T-helper 1 cell treated with Interleukin-12 subunit alpha and Interleukin-12 subunit beta and Interleukin-4 antibody, amounts not matched to agents 30 μg/mL and 1 μg/mL, for 36 hours (primary cell): ENCODE results near the gene CPLANE1.
A peak's percentile ranks its signal among the peaks of the same experiment; 100 is the strongest.
"Not testable (repeated sequence)": the region's sequence is repeated elsewhere in the genome, so short reads cannot be mapped to it uniquely, and the experiment has no call there.

Experiments used
- H3K27ac Mint-ChIP-seq: one replicate; pipeline ENCODE4 v1.8.0; 2021; ENCODE audit warnings: mild to moderate bottlenecking, mixed read lengths
- H3K27me3 Mint-ChIP-seq: one replicate; pipeline ENCODE4 v1.8.0; 2021; ENCODE audit warnings: low read depth, mixed read lengths
- H3K36me3 Mint-ChIP-seq: one replicate; pipeline ENCODE4 v1.8.0; 2021; ENCODE audit warnings: low read depth, mixed read lengths
- H3K4me1 Mint-ChIP-seq: one replicate; pipeline ENCODE4 v1.8.0; 2021; ENCODE audit warnings: low read depth, mixed read lengths
- H3K4me3 Mint-ChIP-seq: one replicate; pipeline ENCODE4 v1.8.0; 2021; ENCODE audit warnings: mild to moderate bottlenecking, moderate library complexity, mixed read lengths
- H3K9me3 Mint-ChIP-seq: one replicate; pipeline ENCODE4 v1.8.0; 2021; ENCODE audit warnings: mixed read lengths

Gene CPLANE1

DNA sequence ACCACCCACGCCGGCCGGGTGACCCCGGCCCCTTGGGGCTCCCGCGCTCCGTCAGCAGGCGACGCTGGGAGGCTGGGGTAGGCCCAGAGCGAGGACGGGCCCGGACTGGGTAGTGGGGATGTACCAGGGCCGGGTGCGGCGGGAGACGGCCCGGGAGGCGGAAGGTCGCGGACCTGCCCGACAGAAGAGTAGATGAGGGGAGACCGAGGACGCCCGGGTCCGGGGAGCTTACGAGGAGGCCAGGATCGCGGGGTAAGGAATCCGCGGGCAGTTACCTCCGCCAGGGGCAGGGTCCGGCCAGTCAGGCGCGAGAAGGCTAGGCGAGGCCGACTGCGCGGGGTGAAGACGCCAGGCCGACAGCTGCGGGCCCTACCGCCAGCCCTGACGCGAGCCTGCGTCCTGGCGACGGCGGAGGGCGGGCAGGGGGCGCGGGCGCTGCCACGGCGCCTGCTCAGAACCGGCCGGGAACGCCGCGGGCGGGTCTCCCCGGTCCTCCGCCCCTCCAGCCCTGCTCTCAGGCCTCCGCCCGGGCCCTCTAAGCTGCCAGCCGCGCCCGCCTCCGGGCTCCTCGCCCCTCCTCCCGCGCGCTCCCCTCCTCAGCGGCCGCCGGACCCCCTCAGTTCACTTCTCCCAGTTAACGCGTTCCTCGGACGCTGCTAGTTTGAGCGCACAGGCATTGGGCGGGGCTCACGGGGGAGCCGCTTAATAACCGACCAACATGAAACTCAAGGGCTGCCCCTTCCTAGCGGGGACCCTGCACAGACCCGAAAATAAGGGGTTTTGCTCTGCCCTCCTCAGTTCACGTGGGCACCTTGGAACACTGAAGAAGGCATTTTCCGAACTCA lies at the start of gene CPLANE1:
CPLANE1 (minus strand) TSS at position 407 of the 845 bp plus-strand sequence. CDS start 1,678 bp downstream, outside the sequence.
- peaks cover 7% of the 10 kb centered on the region for H3K4me1 Mint-ChIP-seq
- no peaks in the 10 kb centered on the region for H3K36me3 Mint-ChIP-seq
- peak within 1 kb of the TSS; percentile 86 for H3K4me3 Mint-ChIP-seq
- H3K27me3 Mint-ChIP-seq, result no peaks in the 10 kb centered on the region
- peak within 1 kb of the TSS; percentile 73 for H3K27ac Mint-ChIP-seq
- H3K9me3 Mint-ChIP-seq, result peaks cover under 1% of the 10 kb centered on the region

DNA sequence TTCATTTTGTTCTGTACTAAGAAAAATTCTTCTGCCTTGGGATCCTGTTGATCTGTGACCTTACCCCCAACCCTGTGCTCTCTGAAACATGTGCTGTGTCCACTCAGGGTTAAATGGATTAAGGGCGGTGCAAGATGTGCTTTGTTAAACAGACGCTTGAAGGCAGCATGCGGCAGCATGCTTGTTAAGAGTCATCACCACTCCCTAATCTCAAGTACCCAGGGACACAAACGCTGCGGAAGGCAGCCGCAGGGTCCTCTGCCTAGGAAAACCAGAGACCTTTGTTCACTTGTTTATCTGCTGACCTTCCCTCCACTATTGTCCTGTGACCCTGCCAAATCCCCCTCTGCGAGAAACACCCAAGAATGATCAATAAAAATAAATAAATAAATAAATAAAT lies 47.1 kb upstream of the CPLANE1 start:
- H3K27ac Mint-ChIP-seq, H3K4me3 Mint-ChIP-seq, H3K4me1 Mint-ChIP-seq, H3K9me3 Mint-ChIP-seq, H3K27me3 Mint-ChIP-seq: not testable (repeated sequence)
- peaks cover 34% of the 10 kb centered on the region for H3K36me3 Mint-ChIP-seq

DNA sequence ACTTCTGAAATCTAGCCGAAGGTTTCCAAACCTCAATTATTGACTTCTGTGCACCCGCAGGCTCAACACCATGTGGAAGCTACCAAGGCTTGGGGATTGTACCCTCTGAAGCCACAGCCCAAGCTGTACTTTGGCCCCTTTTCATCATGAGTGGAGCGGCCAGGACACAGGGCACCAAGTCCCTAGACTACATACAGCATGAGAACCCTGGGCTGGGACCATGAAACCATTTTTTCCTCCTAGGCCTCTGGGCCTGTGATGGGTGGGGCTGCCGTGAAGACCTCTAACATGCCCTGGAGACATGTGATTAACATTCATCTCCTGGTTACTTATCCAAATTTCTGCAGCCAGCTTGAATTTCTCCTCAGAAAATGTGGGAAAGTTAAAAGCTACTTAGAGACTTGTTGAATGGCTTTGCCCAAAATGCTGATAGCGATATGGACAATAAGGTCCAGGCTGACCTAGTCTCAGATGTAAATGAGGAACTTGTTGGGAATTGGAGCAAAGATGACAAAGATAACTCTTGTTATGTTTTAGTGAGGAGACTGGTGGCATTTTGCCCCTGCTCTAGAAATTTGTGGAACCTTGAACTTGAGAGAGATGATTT lies 34.1 kb upstream of the CPLANE1 start:
- Mint-ChIP-seq H3K36me3 (peaks cover 11% of the 10 kb centered on the region), H3K27ac (no peak overlapping the region), H3K4me1 (no peaks in the 10 kb centered on the region), H3K27me3 (no peaks in the 10 kb centered on the region), H3K9me3 (peaks cover 36% of the 10 kb centered on the region), H3K4me3 (no peak overlapping the region)

GRCh38 chr5:37275511-37275910 lies 26.3 kb upstream of the CPLANE1 start:
- Mint-ChIP-seq H3K9me3 (peaks cover 15% of the 10 kb centered on the region), H3K27me3 (no peaks in the 10 kb centered on the region), H3K27ac (no peak overlapping the region), H3K4me1 (no peaks in the 10 kb centered on the region), H3K4me3 (no peak overlapping the region), H3K36me3 (no peaks in the 10 kb centered on the region)

GRCh38 chr5:37272511-37272910 lies 23.3 kb upstream of the CPLANE1 start:
- H3K4me3 Mint-ChIP-seq, result no peak overlapping the region
- no peak overlapping the region for H3K27ac Mint-ChIP-seq
- no peaks in the 10 kb centered on the region for H3K4me1 Mint-ChIP-seq
- H3K27me3 Mint-ChIP-seq, result no peaks in the 10 kb centered on the region
- peaks cover 10% of the 10 kb centered on the region for H3K9me3 Mint-ChIP-seq
- no peaks in the 10 kb centered on the region for H3K36me3 Mint-ChIP-seq

DNA sequence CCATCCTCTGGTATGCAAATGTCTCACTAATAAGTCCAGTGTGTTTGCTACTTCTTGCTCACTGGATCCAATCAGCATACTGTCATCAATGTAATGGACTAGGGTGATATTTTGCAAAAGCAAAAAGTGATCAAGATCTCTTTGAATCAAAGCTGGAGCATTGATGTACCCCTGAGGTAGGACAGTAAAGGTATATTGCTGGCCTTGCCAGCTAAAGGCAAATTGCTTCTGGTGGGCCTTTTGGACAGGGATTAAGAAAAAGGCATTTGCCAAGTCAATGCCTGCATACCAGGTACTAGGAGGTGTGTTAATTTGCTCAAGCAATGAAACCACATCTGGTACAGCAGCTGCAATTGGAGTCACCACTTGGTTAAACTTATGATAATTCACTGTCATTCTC lies 18.9 kb upstream of the CPLANE1 start:
- not testable (repeated sequence) for H3K27me3 Mint-ChIP-seq, H3K36me3 Mint-ChIP-seq, H3K27ac Mint-ChIP-seq, H3K4me1 Mint-ChIP-seq, H3K4me3 Mint-ChIP-seq
- H3K9me3 Mint-ChIP-seq, result peaks cover 14% of the 10 kb centered on the region

- Mint-ChIP-seq H3K4me1 (no peaks in the 10 kb centered on the region), H3K27ac (no peak overlapping the region), H3K36me3 (no peaks in the 10 kb centered on the region), H3K27me3 (no peaks in the 10 kb centered on the region), H3K9me3 (peaks cover 7% of the 10 kb centered on the region), H3K4me3 (no peak overlapping the region)
Measured at GRCh38 chr5:37255774-37256358, 6.7 kb upstream of the CPLANE1 start.

DNA sequence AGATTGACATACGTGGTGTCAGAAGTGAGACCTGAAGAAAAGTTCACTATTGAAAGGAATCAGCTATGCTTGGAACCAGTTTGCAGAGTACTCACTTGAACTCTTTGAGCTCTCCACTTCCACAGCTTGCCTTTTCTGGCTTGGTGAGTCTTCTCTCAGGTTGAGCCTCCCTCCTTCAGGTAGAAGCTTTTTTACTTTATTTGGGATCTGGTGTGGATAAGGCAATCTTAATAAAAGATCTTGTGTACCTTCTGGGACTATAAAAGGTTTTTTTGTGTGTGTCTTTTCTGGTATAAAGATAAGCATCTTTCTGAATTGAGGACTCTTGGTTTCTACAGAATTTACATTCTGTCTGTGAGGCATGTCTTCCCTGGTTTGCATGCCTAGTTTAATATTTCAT lies 5.4 kb upstream of the CPLANE1 start:
- H3K27ac Mint-ChIP-seq, result no peak overlapping the region

DNA sequence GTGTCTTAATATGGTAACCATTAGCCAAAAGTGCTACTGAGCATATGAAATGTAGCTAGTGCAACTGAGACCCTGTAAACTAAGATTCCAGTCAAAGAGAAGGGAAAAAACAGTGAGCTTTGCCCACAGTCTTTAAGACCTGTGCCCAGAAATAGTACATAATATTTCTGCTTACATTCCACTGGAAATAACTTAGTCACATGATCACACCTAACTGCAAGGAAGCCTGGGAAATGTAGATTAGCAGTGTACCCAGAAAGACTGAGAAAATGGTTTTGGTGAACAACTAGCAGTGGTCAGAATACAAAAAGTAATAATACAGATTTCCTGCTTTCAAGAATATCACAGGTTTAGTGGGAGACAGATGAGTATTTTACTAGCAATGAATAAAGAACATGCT lies 2.5 kb upstream of the CPLANE1 start:
- H3K4me3 Mint-ChIP-seq, result no peak overlapping the region
- H3K9me3 Mint-ChIP-seq, result peaks cover 7% of the 10 kb centered on the region
- no peaks in the 10 kb centered on the region for H3K27me3 Mint-ChIP-seq
- H3K4me1 Mint-ChIP-seq, result peaks cover 7% of the 10 kb centered on the region
- H3K36me3 Mint-ChIP-seq, result no peaks in the 10 kb centered on the region
- H3K27ac Mint-ChIP-seq, result no peak overlapping the region

More for the DNA sequence above, 5.4 kb upstream of the CPLANE1 start:
- Mint-ChIP-seq H3K36me3 (no peaks in the 10 kb centered on the region), H3K27me3 (no peaks in the 10 kb centered on the region), H3K4me3 (no peak overlapping the region), H3K9me3 (peaks cover 7% of the 10 kb centered on the region), H3K4me1 (peaks cover 3% of the 10 kb centered on the region)

DNA sequence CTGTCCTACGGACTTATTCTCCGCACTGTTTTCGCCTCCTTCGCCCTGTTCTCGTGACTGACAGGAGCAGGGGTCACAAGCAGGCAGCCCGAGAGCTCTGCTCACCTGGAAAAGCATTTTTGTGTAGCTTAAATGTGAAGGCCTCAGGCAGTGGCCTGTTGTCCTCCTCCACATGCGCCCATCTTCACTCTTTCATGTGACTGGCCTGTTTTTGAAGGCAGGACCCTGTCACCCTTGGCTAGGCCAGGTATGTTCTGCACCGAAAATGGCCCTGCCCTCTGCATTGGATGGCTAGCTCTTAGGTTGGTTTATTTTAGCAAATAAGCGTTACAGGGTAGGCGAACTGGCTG lies 614 bp upstream of the CPLANE1 start:
- peaks cover 7% of the 10 kb centered on the region for H3K4me1 Mint-ChIP-seq
- H3K36me3 Mint-ChIP-seq, result no peaks in the 10 kb centered on the region
- H3K27ac Mint-ChIP-seq, result peak overlapping the region; percentile 73
- peak overlapping the region; percentile 86 for H3K4me3 Mint-ChIP-seq
- H3K27me3 Mint-ChIP-seq, result no peaks in the 10 kb centered on the region
- peaks cover 6% of the 10 kb centered on the region for H3K9me3 Mint-ChIP-seq

DNA sequence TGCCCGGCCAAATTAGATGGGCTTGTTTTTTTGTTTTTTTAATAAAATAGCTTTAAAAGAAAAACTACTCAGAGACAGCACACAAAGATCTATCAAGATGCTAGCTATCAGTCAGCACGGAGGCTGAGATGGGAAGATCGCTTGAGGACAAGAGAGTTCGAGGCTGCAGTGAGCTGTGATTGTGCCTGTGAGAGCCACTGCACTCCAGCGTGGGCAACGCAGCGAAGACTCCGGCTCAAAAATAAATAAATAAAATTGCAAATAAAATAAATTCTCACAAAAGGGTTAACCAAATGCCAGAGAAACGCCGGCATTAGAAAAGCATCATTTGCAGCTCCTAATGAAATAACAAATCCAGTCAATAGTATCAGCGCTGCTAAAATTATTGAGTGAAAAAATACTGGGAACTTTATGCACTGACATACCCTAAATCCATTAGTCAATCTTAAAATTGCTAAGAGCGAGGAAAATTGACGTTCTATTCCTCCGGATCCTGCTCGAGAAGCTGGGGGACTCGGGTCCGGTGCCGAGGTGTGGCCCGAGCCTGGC lies 681 bp downstream of the CPLANE1 start:
- Mint-ChIP-seq H3K36me3 (no peaks in the 10 kb centered on the region), H3K27ac (peak overlapping the region; percentile 20), H3K4me3 (peak overlapping the region; percentile 77), H3K4me1 (peaks cover 7% of the 10 kb centered on the region), H3K9me3 (no peaks in the 10 kb centered on the region), H3K27me3 (no peaks in the 10 kb centered on the region)

GRCh38 chr5:37247496-37247895 lies 1.7 kb downstream of the CPLANE1 start:
- Mint-ChIP-seq H3K27ac (no peak overlapping the region), H3K4me1 (peaks cover 7% of the 10 kb centered on the region), H3K9me3 (no peaks in the 10 kb centered on the region), H3K27me3 (no peaks in the 10 kb centered on the region), H3K36me3 (no peaks in the 10 kb centered on the region), H3K4me3 (no peak overlapping the region)

GRCh38 chr5:37247036-37247435 lies 2.1 kb downstream of the CPLANE1 start:
- Mint-ChIP-seq H3K36me3 (no peaks in the 10 kb centered on the region), H3K4me3 (no peak overlapping the region), H3K27me3 (no peaks in the 10 kb centered on the region), H3K9me3 (no peaks in the 10 kb centered on the region), H3K27ac (no peak overlapping the region), H3K4me1 (peaks cover 7% of the 10 kb centered on the region)

- Mint-ChIP-seq H3K4me1 (no peaks in the 10 kb centered on the region), H3K27ac (no peak overlapping the region), H3K4me3 (no peak overlapping the region), H3K36me3 (peaks cover 38% of the 10 kb centered on the region), H3K9me3 (peaks cover 27% of the 10 kb centered on the region), H3K27me3 (no peaks in the 10 kb centered on the region)
Measured at GRCh38 chr5:37234288-37234687, 14.9 kb downstream of the CPLANE1 start.

- Mint-ChIP-seq H3K27ac (no peak overlapping the region), H3K4me1 (no peaks in the 10 kb centered on the region), H3K36me3 (peaks cover 10% of the 10 kb centered on the region), H3K4me3 (no peak overlapping the region), H3K27me3 (no peaks in the 10 kb centered on the region), H3K9me3 (no peaks in the 10 kb centered on the region)
Measured at GRCh38 chr5:37226377-37226776, 22.8 kb downstream of the CPLANE1 start.
